ENCODE measurements around the gene SLC25A1. TPM values are rescaled to one million over a fixed set of nuclear protein-coding genes. Genes with fewer than 3 reads are reported as not detected.

The SLC25A1 gene
- total RNA-seq, 1 experiment from 2014 or later: 151 TPM

GRCh38 chr22:19169002-19169946 is 9.3 kb downstream of the SLC25A1 start:
- H3K4me1 ChIP-seq (ENCODE audit: insufficient read depth, low read length): peaks cover 3% of the 10 kb centered on the region; the same call in 1 of the 2 replicates
- H2BK5ac ChIP-seq (ENCODE audit: insufficient read length, low read length): no peak overlapping the region
- H3K79me1 ChIP-seq (ENCODE audit: insufficient read depth, low read depth, low read length, poor library complexity, severe bottlenecking): peaks cover 6% of the 10 kb centered on the region
- H3K36me3 Mint-ChIP-seq (ENCODE audit: insufficient read depth in 1 of 3, low read depth in 3 of 3): peaks cover 0 to 10% (median 5%) of the 10 kb centered on the region in 3 experiments; a peak in 3 of 7 replicates
- H2AFZ ChIP-seq (ENCODE audit: low read length): no peak overlapping the region
- no peak overlapping the region for H3K14ac ChIP-seq (ENCODE audit: insufficient read depth, low read length)
- no peaks in the 10 kb centered on the region for H3K9me3 ChIP-seq (ENCODE audit: control insufficient read depth, low read depth, low read length)
- H2BK15ac ChIP-seq (ENCODE audit: low read depth, low read length): no peak overlapping the region
- no peak for TF ChIP-seq CTCF (conservative IDR thresholded peaks at IDR 0.05)
- no peak overlapping the region for H3T11ph ChIP-seq (ENCODE audit: low read length)
- no peak overlapping the region for H3K18ac ChIP-seq (ENCODE audit: insufficient read length, low read depth, low read length)
- no peak overlapping the region for H3K27ac Mint-ChIP-seq
- no peak overlapping the region for H3K56ac ChIP-seq (ENCODE audit: insufficient read length, low read depth, low read length)
- H4K91ac ChIP-seq (ENCODE audit: insufficient read length, low read depth, low read length): no peak overlapping the region
- H3K4me3 Mint-ChIP-seq: peak overlapping the region; percentile 93 to 95
- H3K4ac ChIP-seq (ENCODE audit: low read depth, low read length): no peak overlapping the region
- H3K23me2 ChIP-seq (ENCODE audit: insufficient read length, low read depth, low read length, poor library complexity, severe bottlenecking): peaks cover 15% of the 10 kb centered on the region
- H3K4me2 ChIP-seq (ENCODE audit: insufficient read depth, insufficient read length, low read length): peak overlapping the region; percentile 2
- H2BK20ac ChIP-seq (ENCODE audit: low read depth, low read length, poor library complexity, severe bottlenecking): no peak overlapping the region
- no CpG with 5 or more reads among the region's 58 CpGs for WGBS (ENCODE audit: extremely low coverage, insufficient read length, low lambda C conversion rate)
- H4K20me1 ChIP-seq (ENCODE audit: control insufficient read depth, insufficient read depth, insufficient read length): no peaks in the 10 kb centered on the region
- H3K27me3 Mint-ChIP-seq (ENCODE audit: low read depth): peaks cover 69% of the 10 kb centered on the region
- H2BK12ac ChIP-seq (ENCODE audit: insufficient read length, low read depth, low read length): no peak overlapping the region
- H3K79me2 ChIP-seq (ENCODE audit: insufficient read depth, low read length): peaks cover 10% of the 10 kb centered on the region; the same call in 1 of the 2 replicates
- no peak overlapping the region for H3K9ac ChIP-seq (ENCODE audit: extremely low read depth, insufficient read length, low read length)
- H2BK120ac ChIP-seq (ENCODE audit: low read depth, low read length, poor library complexity, severe bottlenecking): no peak overlapping the region
- peaks cover 31 to 44% of the 10 kb centered on the region in 2 experiments for H3K4me1 Mint-ChIP-seq
- no peak overlapping the region for H2AK5ac ChIP-seq (ENCODE audit: insufficient read length, low read length)
- H3K23ac ChIP-seq (ENCODE audit: insufficient read length, low read depth, low read length): no peak overlapping the region
- no peak overlapping the region for H3K27ac ChIP-seq (ENCODE audit: insufficient read length, low read depth, low read length)
- H4K8ac ChIP-seq (replicated peaks; ENCODE audit: insufficient read length, low read depth, low read length): no peak overlapping the region
- H4K5ac ChIP-seq (ENCODE audit: insufficient read length, low read depth, low read length): no peak overlapping the region
- no peaks in the 10 kb centered on the region for H3K9me3 Mint-ChIP-seq
- peak; percentile 36 for DNase-seq
- H3K27me3 ChIP-seq (ENCODE audit: insufficient read depth, low read length): peaks cover 4% of the 10 kb centered on the region; the same call in 1 of the 2 replicates

All from H9 (cell line).